Pons (tissue), 1 donor: ENCODE data around the gene ACOXL.
"Not testable (repeated sequence)": the region's sequence is repeated elsewhere in the genome, so short reads cannot be mapped to it uniquely, and the experiment has no call there.

Experiments
- DNase-seq: peaks from one replicate; pipeline ENCODE4 v3.0.0-alpha.2; 2016; ENCODE audit warnings: low spot score

Gene ACOXL

GRCh38 chr2:110929528-110929927 is 197.2 kb downstream of the ACOXL start:
- no peak for DNase-seq

- DNase-seq, result no peak
Measured at GRCh38 chr2:110931648-110932047, 199.3 kb downstream of the ACOXL start.

- DNase-seq, result no peak
Measured at GRCh38 chr2:110933420-110933819, 201.0 kb downstream of the ACOXL start.

GRCh38 chr2:110934948-110935347 is 202.6 kb downstream of the ACOXL start:
- no peak for DNase-seq

- no peak for DNase-seq
Measured at GRCh38 chr2:110940376-110940910, 208.1 kb downstream of the ACOXL start.

GRCh38 chr2:110941226-110941625 is 208.9 kb downstream of the ACOXL start:
- no peak for DNase-seq

GRCh38 chr2:110943070-110943634 is 210.8 kb downstream of the ACOXL start:
- DNase-seq, result no peak

- no peak for DNase-seq
Measured at GRCh38 chr2:110946902-110947301, 214.5 kb downstream of the ACOXL start.

GRCh38 chr2:110948027-110948674 is 215.8 kb downstream of the ACOXL start:
- DNase-seq, result no peak

GRCh38 chr2:110950281-110950680 is 217.9 kb downstream of the ACOXL start:
- no peak for DNase-seq

- DNase-seq, result no peak
Measured at GRCh38 chr2:110955045-110955444, 222.7 kb downstream of the ACOXL start.

- DNase-seq, result no peak
Measured at GRCh38 chr2:110955556-110955955, 223.2 kb downstream of the ACOXL start.

- DNase-seq, result no peak
Measured at GRCh38 chr2:110957293-110957692, 224.9 kb downstream of the ACOXL start.

- no peak for DNase-seq
Measured at GRCh38 chr2:110958346-110959119, 226.2 kb downstream of the ACOXL start.

- DNase-seq, result no peak
Measured at GRCh38 chr2:110959198-110959597, 226.8 kb downstream of the ACOXL start.

- DNase-seq, result no peak
Measured at GRCh38 chr2:110960281-110960680, 227.9 kb downstream of the ACOXL start.

- no peak for DNase-seq
Measured at GRCh38 chr2:110960954-110961353, 228.6 kb downstream of the ACOXL start.

- not testable (repeated sequence) for DNase-seq
Measured at GRCh38 chr2:110961643-110962042, 229.3 kb downstream of the ACOXL start.

GRCh38 chr2:110969696-110970095 is 237.3 kb downstream of the ACOXL start:
- no peak for DNase-seq

- DNase-seq, result no peak
Measured at GRCh38 chr2:110970201-110970600, 237.8 kb downstream of the ACOXL start.

GRCh38 chr2:110971811-110972210 is 239.4 kb downstream of the ACOXL start:
- no peak for DNase-seq

GRCh38 chr2:110973262-110973661 is 240.9 kb downstream of the ACOXL start:
- no peak for DNase-seq

- no peak for DNase-seq
Measured at GRCh38 chr2:110977403-110977802, 245.0 kb downstream of the ACOXL start.
